A549 (cell line): Measurements from ENCODE around the gene NCOA6. TPM values are rescaled to one million over a fixed set of nuclear protein-coding genes. Genes with fewer than 3 reads are reported as not detected.

Source experiments
- ATAC-seq, 2 experiments: fragments of 200-7000 bp in 1 of 2; fragments of >200 bp in 1 of 2; cut with Nextera tagmentation in 1 of 2; cut with Tn5 transposase in 1 of 2; 3 replicates each; pipeline versions ENCODE4 v1.8.0 to v1.9.1; 2018 to 2020; ENCODE audit warnings: mild to moderate bottlenecking in 1 of 2, moderate library complexity in 1 of 2
- CTCF ChIA-PET: fragments of 300-600 bp; sonication (Branson Sonifier 250); formaldehyde crosslinking; extraction: SDS; loops from one replicate; lab custom pipeline; 2021; ENCODE audit warnings: antibody characterized with exemption, inconsistent platforms; lab: Yijun Ruan, JAX
- POLR2A ChIA-PET: fragments of 350-600 bp; formaldehyde crosslinking; extraction: SDS; loops from one replicate; lab custom pipeline; 2021; ENCODE audit warnings: antibody characterized with exemption, inconsistent platforms; lab: Yijun Ruan, JAX
- DNase-seq, 2 experiments: peaks; one replicate each; pipeline versions ENCODE4 v3.0.0 to v3.0.0-alpha.2; 2011 to 2016; ENCODE audit warnings: low read depth in 1 of 2, low spot score in 1 of 2
- FAIRE-seq: peaks from 2 replicates; lab custom pipeline; 2011; peaks lifted over from hg19 to GRCh38; lab: Jason Lieb, UNC
- H3K27ac ChIP-seq, 2 experiments: fragments of >200 bp; sonication (Bioruptor Twin); formaldehyde crosslinking; 3 replicates each; pipeline ENCODE4 v1.5.1; 2016 to 2017
- H3K4me1 ChIP-seq: fragments of >200 bp; sonication (Bioruptor Twin); formaldehyde crosslinking; 3 replicates; pipeline ENCODE4 v1.6.1; 2016
- H3K4me2 ChIP-seq: fragments of >200 bp; sonication (Bioruptor Twin); formaldehyde crosslinking; 3 replicates; pipeline ENCODE4 v1.6.1; 2016
- H3K4me3 ChIP-seq: fragments of >200 bp; sonication (Bioruptor Twin); formaldehyde crosslinking; 3 replicates; pipeline ENCODE4 v1.5.1; 2016
- H3K9me3 ChIP-seq: fragments of >200 bp; sonication (Bioruptor Twin); formaldehyde crosslinking; 3 replicates; pipeline ENCODE4 v1.6.1; 2016
- ATOH8 ChIP-seq: fragments of 250-450 bp; sonication (Bioruptor Pico); IDR thresholded peaks from 2 replicates; pipeline ENCODE4 v1.5.0; 2020; ENCODE audit warnings: low read depth, mild to moderate bottlenecking, moderate library complexity
- BCL3 ChIP-seq: fragments of >200 bp; sonication (Bioruptor Twin); formaldehyde crosslinking; IDR thresholded peaks from 3 replicates; pipeline ENCODE4 v1.6.1; 2016
- CBX8 ChIP-seq: fragments of 200-600 bp; sonication (generic); IDR thresholded peaks from 2 replicates; pipeline ENCODE4 v1.6.1; 2016
- CHD2 ChIP-seq: fragments of 150-350 bp; IDR thresholded peaks from 2 replicates; pipeline ENCODE4 v1.6.1; 2014; ENCODE audit warnings: low read length; ENCODE audit not compliant: partially characterized antibody
- CHD4 ChIP-seq: fragments of 200-600 bp; sonication (generic); IDR thresholded peaks from 2 replicates; pipeline ENCODE4 v1.6.1; 2016; ENCODE audit warnings: antibody characterized with exemption, mild to moderate bottlenecking, borderline replicate concordance
- ELK1 ChIP-seq: fragments of 150-350 bp; IDR thresholded peaks from 2 replicates; pipeline ENCODE4 v1.6.1; 2014; ENCODE audit warnings: low read depth, mild to moderate bottlenecking, low read length
- FOXS1 ChIP-seq: fragments of 250-450 bp; sonication (Bioruptor Pico); IDR thresholded peaks from 2 replicates; pipeline ENCODE4 v1.5.0; 2020; ENCODE audit warnings: mild to moderate bottlenecking, moderate library complexity
- GATA3 ChIP-seq: IDR thresholded peaks from 2 replicates; pipeline ENCODE4 v1.6.1; 2012; ENCODE audit warnings: borderline replicate concordance
- HDAC2 ChIP-seq: fragments of 200-600 bp; sonication (generic); IDR thresholded peaks from 2 replicates; pipeline ENCODE4 v1.6.1; 2016
- HES2 ChIP-seq: fragments of >200 bp; sonication (Bioruptor Twin); formaldehyde crosslinking; IDR thresholded peaks from 2 replicates; pipeline ENCODE4 v1.6.1; 2016
- HMGXB4 ChIP-seq: fragments of 250-450 bp; sonication (Bioruptor Pico); IDR thresholded peaks from 2 replicates; pipeline ENCODE4 v1.5.0; 2021; ENCODE audit warnings: mild to moderate bottlenecking, moderate library complexity, borderline replicate concordance
- HOXA7 ChIP-seq: fragments of 250-450 bp; sonication (Bioruptor Pico); IDR thresholded peaks from 2 replicates; pipeline ENCODE4 v1.5.0; 2020; ENCODE audit warnings: mild to moderate bottlenecking, moderate library complexity
- HOXB5 ChIP-seq: fragments of 250-450 bp; sonication (Bioruptor Pico); IDR thresholded peaks from 2 replicates; pipeline ENCODE4 v1.5.0; 2020; ENCODE audit warnings: mild to moderate bottlenecking, moderate library complexity
- JUN ChIP-seq, 2 experiments: fragments of >200 bp; sonication (Bioruptor Twin); formaldehyde crosslinking; IDR thresholded peaks; 2 replicates in 1 of 2; 3 replicates in 1 of 2; pipeline ENCODE4 v1.6.1; 2016 to 2017
- JUNB ChIP-seq: fragments of >200 bp; sonication (Bioruptor Twin); formaldehyde crosslinking; IDR thresholded peaks from 2 replicates; pipeline ENCODE4 v1.6.1; 2016
- KDM1A ChIP-seq: fragments of 200-600 bp; sonication (generic); IDR thresholded peaks from 2 replicates; pipeline ENCODE4 v1.6.1; 2016; ENCODE audit warnings: low read depth, mild to moderate bottlenecking
- MAFK ChIP-seq: fragments of 450-650 bp; IDR thresholded peaks from 2 replicates; pipeline ENCODE4 v1.6.1; 2014; ENCODE audit not compliant: partially characterized antibody
- MAZ ChIP-seq: fragments of 150-350 bp; IDR thresholded peaks from 2 replicates; pipeline ENCODE4 v1.6.1; 2014; ENCODE audit warnings: antibody characterized with exemption, low read depth, low read length, borderline replicate concordance
- NFE2L2 ChIP-seq: fragments of 150-350 bp; conservative IDR thresholded peaks from 2 replicates; pipeline ENCODE4 v1.6.1; 2014; ENCODE audit warnings: low read length
- NPAS2 ChIP-seq: fragments of 250-450 bp; sonication (Bioruptor Pico); IDR thresholded peaks from 2 replicates; pipeline ENCODE4 v1.8.0; 2022; ENCODE audit warnings: mild to moderate bottlenecking, moderate library complexity, borderline replicate concordance
- RCOR1 ChIP-seq: fragments of 150-350 bp; IDR thresholded peaks from 2 replicates; pipeline ENCODE4 v1.6.1; 2014; ENCODE audit warnings: antibody characterized with exemption, low read length, low read depth
- RNF2 ChIP-seq: fragments of 200-600 bp; sonication (generic); IDR thresholded peaks from 2 replicates; pipeline ENCODE4 v1.6.1; 2016; ENCODE audit warnings: low read depth, mild to moderate bottlenecking, antibody characterized with exemption, moderate library complexity, borderline replicate concordance
- USF2 ChIP-seq: fragments of 450-650 bp; IDR thresholded peaks from 2 replicates; pipeline ENCODE4 v1.6.1; 2014; ENCODE audit warnings: antibody characterized with exemption
- ZC3H11A ChIP-seq: fragments of 450-650 bp; IDR thresholded peaks from 2 replicates; pipeline ENCODE4 v1.6.1; 2014; ENCODE audit warnings: antibody characterized with exemption, mild to moderate bottlenecking
- ZNF302 ChIP-seq: fragments of 250-450 bp; sonication (Bioruptor Pico); IDR thresholded peaks from 2 replicates; pipeline ENCODE4 v1.9.0; 2021; ENCODE audit warnings: inconsistent platforms, mild to moderate bottlenecking, moderate library complexity
- WGBS: methylation state at CpG from one replicate; pipeline ENCODE4 v1.1.6; 2017; ENCODE audit errors: missing lambda C conversion rate; 5-methylcytosine and 5-hydroxymethylcytosine counted together
- polyA plus RNA-seq, 4 experiments: library from polyadenylated mRNA; depleted of rRNA in 3 of 4; stranded (reverse); fragments of >200 nt; fragmentation: RNase III in 1 of 4; extraction: RNeasy Plus Mini Kit Qiagen cat#74134 plus additional on column Dnase treatment in 1 of 4; gene quantifications; 2 replicates in 3 of 4; 3 replicates in 1 of 4; pipeline ENCODE4 v1.2.3, GENCODE V29; 2011 to 2017

Gene NCOA6
- polyA plus RNA-seq, 2 of the 4 experiments (the other 2 are of a cell fraction) = 15.8 to 18.0 TPM

- Histone ChIP-seq H3K9me3 (no peaks in the 10 kb centered on the region), H3K4me1 (peaks cover 22% of the 10 kb centered on the region), H3K27ac (no peak overlapping the region), H3K4me2 (no peak overlapping the region), H3K4me3 (no peak overlapping the region)
- DNase-seq = no peak
- ChIA-PET POLR2A (no interaction called here), CTCF (no interaction called here)
- 89% methylated on average over 9 of the region's 9 CpGs for WGBS
- TF ChIP-seq ZNF302 (no peak), CHD2 (no peak), GATA3 (no peak), ZC3H11A (no peak), RNF2 (no peak), MAFK (no peak), CBX8 (no peak), ATOH8 (no peak), HMGXB4 (no peak), HES2 (no peak), BCL3 (no peak), JUNB (no peak), JUN (IDR thresholded peaks at IDR 0.05) (no peak), MAZ (no peak), NFE2L2 (no peak), FOXS1 (no peak), NPAS2 (CRISPR knock-in tag) (no peak)
- no peak for FAIRE-seq
- no peak for ATAC-seq
Observed at GRCh38 chr20:34717230-34718095, 108.0 kb downstream of the NCOA6 start.

GRCh38 chr20:34716921-34717229, 108.6 kb downstream of the NCOA6 start:
- no peak for ATAC-seq
- WGBS = 90% methylated on average over 2 of the region's 2 CpGs
- no peak overlapping the region for H3K4me3 ChIP-seq
- no peak for TF ChIP-seq HOXB5
- no peak for TF ChIP-seq RCOR1
- TF ChIP-seq CBX8 = no peak
- TF ChIP-seq HOXA7 (CRISPR knock-in tag) = no peak
- no peak for TF ChIP-seq KDM1A
- no peak for TF ChIP-seq CHD4
- no peak for TF ChIP-seq USF2
- no peak for TF ChIP-seq HDAC2
- TF ChIP-seq HMGXB4 = no peak
- no peak for TF ChIP-seq ELK1
- no peak for TF ChIP-seq MAFK
- TF ChIP-seq, all 56 proteins: peak for 0
- H3K9me3 ChIP-seq = no peaks in the 10 kb centered on the region
- DNase-seq (no peak), FAIRE-seq (no peak)
- ChIA-PET POLR2A (no interaction called here), CTCF (interaction anchor here (0.8 kb wide), 1 partner anchor 53 kb away, joined by 3 read pairs; no protein-coding TSS in a partner anchor)
- H3K27ac ChIP-seq = no peak overlapping the region
- peaks cover 24% of the 10 kb centered on the region for H3K4me1 ChIP-seq
- no peak overlapping the region for H3K4me2 ChIP-seq
